HCT116 (cell line): ENCODE data around the gene MAN2A2. TPM values are rescaled to one million over a fixed set of nuclear protein-coding genes. Genes with fewer than 3 reads are reported as not detected.

Experiments used
- ATAC-seq: fragments of 200-7000 bp; cut with Tn5 transposase; 2 replicates; pipeline ENCODE4 v1.9.1; 2020; ENCODE audit warnings: mild to moderate bottlenecking, moderate library complexity
- BruUV-seq: library from RNA; stranded (reverse); fragments of 400-500 nt; replicated peaks from 2 replicates; lab custom pipeline; 2021; lab: Mats Ljungman, UMichigan
- CTCF ChIA-PET: fragments of 300-600 bp; sonication (Branson Sonifier 250); formaldehyde crosslinking; loops from one replicate; lab custom pipeline; 2021; ENCODE audit warnings: antibody characterized with exemption; lab: Charles Lee
- POLR2A ChIA-PET: fragments of 300-600, 350-600 bp; sonication (Branson Sonifier 250); formaldehyde crosslinking; loops from one replicate; lab custom pipeline; 2021; ENCODE audit warnings: antibody characterized with exemption; lab: Charles Lee
- RAD21 ChIA-PET, 2 experiments: fragments of 300-600 bp; sonication (Branson Sonifier 250); formaldehyde crosslinking; loops; one replicate each; lab custom pipeline; 2023; ENCODE audit warnings: low total read pairs in 2 of 2; ENCODE audit not compliant: uncharacterized antibody in 2 of 2, unreplicated experiment in 2 of 2, low non-redundant PET in 1 of 2; lab: Charles Lee
- DNase-seq: peaks from one replicate; pipeline ENCODE4 v3.0.0-alpha.2; 2010; ENCODE audit warnings: low read depth, low spot score
- H2AFZ ChIP-seq: fragments of 200-600 bp; shearing (Covaris generic), sonication (generic); 2 replicates; pipeline ENCODE4 v1.6.1; 2017; ENCODE audit warnings: low read depth, mixed run types, mixed read lengths, antibody characterized with exemption, low read length; ENCODE audit not compliant: poor library complexity, severe bottlenecking
- H3K27ac ChIP-seq: 2 replicates; pipeline ENCODE4 v1.5.1; 2012; ENCODE audit warnings: low read depth, low read length
- H3K27me3 ChIP-seq: fragments of 200-600 bp; sonication (generic); 2 replicates; pipeline ENCODE4 v1.6.1; 2016; ENCODE audit warnings: mixed run types, low read length, mixed read lengths; ENCODE audit not compliant: insufficient read depth
- H3K36me3 ChIP-seq, 2 experiments: fragments of 200-500 bp in 1 of 2; fragments of 200-600 bp in 1 of 2; sonication (Bioruptor generic) in 1 of 2; sonication (generic) in 1 of 2; 2 replicates each; pipeline versions ENCODE4 v1.5.1 to v1.6.1; 2014 to 2016; ENCODE audit warnings: low read length in 2 of 2, inconsistent platforms in 1 of 2, mixed read lengths in 1 of 2, mixed run types in 1 of 2; ENCODE audit not compliant: insufficient read depth in 2 of 2, control insufficient read depth in 1 of 2
- H3K4me1 ChIP-seq, 2 experiments: fragments of 200-600 bp in 1 of 2; sonication (generic) in 1 of 2; 2 replicates each; pipeline versions ENCODE4 v1.5.1 to v1.6.1; 2012 to 2017; ENCODE audit warnings: low read length in 2 of 2, inconsistent platforms in 1 of 2, mild to moderate bottlenecking in 1 of 2, mixed read lengths in 1 of 2, mixed run types in 1 of 2, moderate library complexity in 1 of 2; ENCODE audit not compliant: insufficient read depth in 2 of 2, control insufficient read depth in 1 of 2
- H3K4me2 ChIP-seq: fragments of 200-600 bp; sonication (generic); 2 replicates; pipeline ENCODE4 v1.6.1; 2017; ENCODE audit warnings: mixed run types, low read length, mixed read lengths
- H3K4me3 ChIP-seq, 2 experiments: fragments of 200-600 bp in 1 of 2; sonication (generic) in 1 of 2; replicated peaks in 1 of 2; 2 replicates each; pipeline ENCODE4 v1.5.1; 2011 to 2016; ENCODE audit warnings: low read length in 2 of 2, control low read depth in 1 of 2, low read depth in 1 of 2, mild to moderate bottlenecking in 1 of 2, mixed read lengths in 1 of 2, mixed run types in 1 of 2
- H3K79me2 ChIP-seq: fragments of 200-600 bp; sonication (generic); 2 replicates; pipeline ENCODE4 v1.6.1; 2017; ENCODE audit warnings: mild to moderate bottlenecking, mixed run types, low read length, moderate library complexity, mixed read lengths; ENCODE audit not compliant: insufficient read depth
- H3K9ac ChIP-seq: fragments of 200-600 bp; sonication (generic); 2 replicates; pipeline ENCODE4 v1.6.1; 2016; ENCODE audit warnings: low read length, mixed read lengths
- H3K9me2 ChIP-seq: fragments of 200-600 bp; sonication (generic), shearing (Covaris generic); 2 replicates; pipeline ENCODE4 v1.6.1; 2017; ENCODE audit warnings: mixed run types, mild to moderate bottlenecking, moderate library complexity; ENCODE audit not compliant: insufficient read depth
- H3K9me3 ChIP-seq, 2 experiments: fragments of 200-500 bp in 1 of 2; fragments of 200-600 bp in 1 of 2; sonication (Bioruptor generic) in 1 of 2; sonication (generic) in 1 of 2; 2 replicates each; pipeline ENCODE4 v1.6.1; 2014 to 2017; ENCODE audit warnings: low read length in 2 of 2, mixed read lengths in 2 of 2, inconsistent platforms in 1 of 2, low read depth in 1 of 2, mild to moderate bottlenecking in 1 of 2, mixed run types in 1 of 2, moderate library complexity in 1 of 2; ENCODE audit not compliant: control insufficient read depth in 1 of 2, insufficient read depth in 1 of 2
- H4K20me1 ChIP-seq: fragments of 200-600 bp; sonication (generic), shearing (Covaris generic); 2 replicates; pipeline ENCODE4 v1.6.1; 2017; ENCODE audit warnings: mixed run types, mild to moderate bottlenecking, moderate library complexity; ENCODE audit not compliant: insufficient read depth
- CBX3 ChIP-seq: IDR thresholded peaks from 2 replicates; pipeline ENCODE4 v1.6.1; 2012; ENCODE audit warnings: low read depth
- EZH2phosphoT487 ChIP-seq: fragments of 200-600 bp; IDR thresholded peaks from 2 replicates; pipeline ENCODE4 v1.6.1; 2018; ENCODE audit warnings: antibody characterized with exemption, borderline replicate concordance
- POLR2A ChIP-seq: IDR thresholded peaks from 2 replicates; pipeline ENCODE4 v1.7.0; 2011; ENCODE audit warnings: borderline replicate concordance; ENCODE audit not compliant: insufficient read depth, insufficient read length; ENCODE audit errors: extremely low read depth
- POLR2AphosphoS5 ChIP-seq: IDR thresholded peaks from 2 replicates; pipeline ENCODE4 v1.6.1; 2011; ENCODE audit warnings: mild to moderate bottlenecking, low read depth, low read length, moderate library complexity
- RAD21 ChIP-seq: IDR thresholded peaks from 2 replicates; pipeline ENCODE4 v1.6.1; 2012; ENCODE audit warnings: low read depth, mild to moderate bottlenecking
- SP1 ChIP-seq: IDR thresholded peaks from 2 replicates; pipeline ENCODE4 v1.6.1; 2012; ENCODE audit warnings: low read depth
- intact Hi-C: fragments of 100-400 bp; cut with micrococcal nuclease; formaldehyde crosslinking; loops from 2 replicates; pipeline ENCODE4 v1.10.0; 2022
- total RNA-seq: library from RNA; stranded (reverse); gene quantifications from one replicate; pipeline ENCODE4 v1.2.1, GENCODE V29; 2021; ENCODE audit not compliant: unreplicated experiment

MAN2A2 gene
- total RNA-seq, 1 experiment from 2014 or later: 44.9 TPM

- intact Hi-C loops: no loop called here
- Histone ChIP-seq H3K27me3 (no peaks in the 10 kb centered on the region), H3K36me3 (no peaks in the 10 kb centered on the region; a peak in 1 of 4 replicates), H3K4me2 (no peak overlapping the region), H3K27ac (no peak overlapping the region), H2AFZ (no peak overlapping the region), H3K79me2 (no peaks in the 10 kb centered on the region), H4K20me1 (no peaks in the 10 kb centered on the region), H3K4me1 (peaks cover 0 to 3% of the 10 kb centered on the region in 2 experiments; a peak in 1 of 4 replicates), H3K9ac (no peak overlapping the region), H3K9me3 (no peaks in the 10 kb centered on the region), H3K4me3 (no peak overlapping the region), H3K9me2 (no peaks in the 10 kb centered on the region)
- POLR2A ChIA-PET: no interaction called here
- RAD21 ChIA-PET: no interaction called here
- no peak for ATAC-seq
- no peak for TF ChIP-seq EZH2phosphoT487
- DNase-seq: no peak
- CTCF ChIA-PET: no interaction called here
- BruUV-seq: no TSS peak
Observed at GRCh38 chr15:90883526-90883975, 19.6 kb upstream of the MAN2A2 start.

- Histone ChIP-seq H4K20me1 (no peaks in the 10 kb centered on the region), H3K4me1 (peaks cover 0 to 3% of the 10 kb centered on the region in 2 experiments; a peak in 1 of 4 replicates), H3K4me3 (no peak within 1 kb of the TSS), H3K9ac (no peak within 1 kb of the TSS), H3K79me2 (no peaks in the 10 kb centered on the region), H3K4me2 (no peak within 1 kb of the TSS), H2AFZ (no peak within 1 kb of the TSS), H3K9me2 (no peaks in the 10 kb centered on the region), H3K36me3 (no peaks in the 10 kb centered on the region; a peak in 1 of 4 replicates), H3K9me3 (no peaks in the 10 kb centered on the region), H3K27me3 (no peaks in the 10 kb centered on the region), H3K27ac (no peak within 1 kb of the TSS)
- no TSS peak for BruUV-seq
- RAD21 ChIA-PET: interaction anchor here in 1 of 2 experiments (0.6 kb wide), 1 partner anchor 1140 kb away, joined by 7 read pairs; no protein-coding TSS in a partner anchor
- TF ChIP-seq CBX3: no peak
- no peak for TF ChIP-seq POLR2AphosphoS5
- TF ChIP-seq SP1: no peak
- TF ChIP-seq POLR2A: no peak
- no peak for TF ChIP-seq RAD21
- POLR2A ChIA-PET: no interaction called here
- intact Hi-C loops: no loop called here
- CTCF ChIA-PET: interaction anchor here (2.8 kb wide), 1 partner anchor 564 kb away, joined by 18 read pairs; no protein-coding TSS in a partner anchor
- no peak for DNase-seq
- ATAC-seq: no peak
Observed at GRCh38 chr15:90883976-90884718, 19.0 kb upstream of the MAN2A2 start, which contains the start of gene FES. Gene FES (plus strand): TSS chr15:90884504. CDS start chr15:90885046, 542 bp downstream.
